H1 (cell line): Measurements from ENCODE around the gene LCN15. TPM values are rescaled to one million over a fixed set of nuclear protein-coding genes. Genes with fewer than 3 reads are reported as not detected.

ENCODE experiments used
- CTCF ChIA-PET: fragments of 300-600 bp; sonication (Branson Sonifier 250); formaldehyde crosslinking; loops from one replicate; lab custom pipeline; 2021; ENCODE audit not compliant: partially characterized antibody; lab: Charles Lee
- POLR2A ChIA-PET: fragments of 300-600 bp; sonication (Branson Sonifier 250); formaldehyde crosslinking; loops from one replicate; lab custom pipeline; 2021; ENCODE audit warnings: inconsistent platforms; ENCODE audit not compliant: partially characterized antibody; lab: Charles Lee
- DNase-seq, 2 experiments: peaks; one replicate each; pipeline versions ENCODE4 v3.0.0 to v3.0.0-alpha.2; 2010 to 2022; ENCODE audit warnings: low spot score in 2 of 2, low read depth in 1 of 2, mixed read lengths in 1 of 2
- FAIRE-seq: peaks from 2 replicates; lab custom pipeline; 2011; peaks lifted over from hg19 to GRCh38; lab: Jason Lieb, UNC
- H2AFZ ChIP-seq: 2 replicates; pipeline ENCODE4 v1.8.1; 2012; ENCODE audit warnings: low read length, inconsistent platforms
- H2AK5ac ChIP-seq: 2 replicates; pipeline ENCODE4 v1.6.1; 2013; ENCODE audit warnings: low read depth, low read length
- H2BK120ac ChIP-seq: replicated peaks from 2 replicates; pipeline ENCODE3; 2013; ENCODE audit warnings: low read depth, low read length, inconsistent platforms
- H2BK12ac ChIP-seq: 2 replicates; pipeline ENCODE4 v1.6.1; 2013; ENCODE audit warnings: low read depth, low read length
- H2BK15ac ChIP-seq: 2 replicates; pipeline ENCODE4 v1.6.1; 2013; ENCODE audit warnings: low read length
- H2BK20ac ChIP-seq: 2 replicates; pipeline ENCODE4 v1.6.1; 2013; ENCODE audit warnings: low read length
- H2BK5ac ChIP-seq: 2 replicates; pipeline ENCODE4 v1.6.1; 2013; ENCODE audit warnings: low read depth, low read length
- H3K14ac ChIP-seq: 2 replicates; pipeline ENCODE4 v1.6.1; 2013; ENCODE audit warnings: inconsistent platforms; ENCODE audit not compliant: insufficient read length
- H3K18ac ChIP-seq: 2 replicates; pipeline ENCODE4 v1.6.1; 2013; ENCODE audit warnings: low read length; ENCODE audit errors: extremely low read depth
- H3K23ac ChIP-seq: 2 replicates; pipeline ENCODE4 v1.6.1; 2013; ENCODE audit warnings: inconsistent platforms; ENCODE audit not compliant: insufficient read length
- H3K23me2 ChIP-seq: 2 replicates; pipeline ENCODE4 v1.6.1; 2013; ENCODE audit warnings: low read depth, low read length
- H3K27ac ChIP-seq: 2 replicates; pipeline ENCODE4 v1.6.1; 2011; ENCODE audit warnings: low read depth, low read length, inconsistent platforms
- H3K27me3 ChIP-seq, 4 experiments: replicated peaks in 1 of 4; 1 replicate in 1 of 4; 2 replicates in 3 of 4; pipeline versions ENCODE4 v1.6.1 to v1.8.1; 2011 to 2013; ENCODE audit warnings: low read length in 3 of 4, mild to moderate bottlenecking in 3 of 4, inconsistent platforms in 2 of 4, mixed read lengths in 2 of 4, moderate library complexity in 1 of 4; ENCODE audit not compliant: control insufficient read depth in 3 of 4, insufficient read depth in 3 of 4; ENCODE audit errors: extremely low read depth in 1 of 4
- H3K36me3 ChIP-seq, 4 experiments: 2 replicates each; pipeline versions ENCODE4 v1.6.1 to v1.8.1; 2011 to 2013; ENCODE audit warnings: mild to moderate bottlenecking in 4 of 4, low read length in 3 of 4, moderate library complexity in 2 of 4, control low read depth in 1 of 4, inconsistent platforms in 1 of 4; ENCODE audit not compliant: insufficient read depth in 4 of 4, control insufficient read depth in 2 of 4
- H3K4ac ChIP-seq: replicated peaks from 2 replicates; pipeline ENCODE3; 2013; ENCODE audit warnings: low read length, low read depth, mixed read lengths, inconsistent platforms; ENCODE audit not compliant: insufficient read length
- H3K4me1 ChIP-seq, 4 experiments: replicated peaks in 1 of 4; 1 replicate in 1 of 4; 2 replicates in 3 of 4; pipeline versions ENCODE4 v1.6.1 to v1.8.1; 2011 to 2013; ENCODE audit warnings: low read length in 3 of 4, inconsistent platforms in 2 of 4, mixed read lengths in 1 of 4; ENCODE audit not compliant: insufficient read depth in 4 of 4, control insufficient read depth in 3 of 4
- H3K4me2 ChIP-seq, 2 experiments: 2 replicates each; pipeline versions ENCODE4 v1.6.1 to v1.8.1; 2011 to 2013; ENCODE audit warnings: low read depth in 2 of 2, low read length in 2 of 2, control low read depth in 1 of 2, inconsistent platforms in 1 of 2, mild to moderate bottlenecking in 1 of 2; ENCODE audit not compliant: insufficient read depth in 1 of 2
- H3K4me3 ChIP-seq, 4 experiments: fragments of 200-600, 300-600 bp in 1 of 4; sonication (generic), shearing (Covaris generic), sonication (Bioruptor Twin) in 1 of 4; 2 replicates each; pipeline versions ENCODE4 v1.5.1 to v1.8.1; 2011 to 2016; ENCODE audit warnings: low read length in 4 of 4, low read depth in 3 of 4, control low read depth in 2 of 4, inconsistent platforms in 2 of 4, mild to moderate bottlenecking in 2 of 4, mixed read lengths in 1 of 4, moderate library complexity in 1 of 4; ENCODE audit not compliant: insufficient read depth in 2 of 4; ENCODE audit errors: extremely low read depth in 1 of 4
- H3K56ac ChIP-seq: replicated peaks from 2 replicates; pipeline ENCODE3; 2013; ENCODE audit warnings: low read depth, mild to moderate bottlenecking, mixed read lengths, low read length, inconsistent platforms; ENCODE audit not compliant: insufficient read length
- H3K79me1 ChIP-seq: 2 replicates; pipeline ENCODE4 v1.6.1; 2013; ENCODE audit warnings: low read depth, low read length, control low read depth
- H3K79me2 ChIP-seq, 2 experiments: 2 replicates each; pipeline versions ENCODE4 v1.6.1 to v1.8.1; 2012 to 2013; ENCODE audit warnings: low read length in 2 of 2, mild to moderate bottlenecking in 2 of 2, inconsistent platforms in 1 of 2; ENCODE audit not compliant: insufficient read depth in 2 of 2, control insufficient read depth in 1 of 2
- H3K9ac ChIP-seq, 4 experiments: replicated peaks in 1 of 4; 1 replicate in 1 of 4; 2 replicates in 3 of 4; pipeline versions ENCODE4 v1.6.1 to v1.8.1; 2011 to 2013; ENCODE audit warnings: low read depth in 3 of 4, low read length in 3 of 4, control low read depth in 2 of 4, mild to moderate bottlenecking in 2 of 4, moderate library complexity in 2 of 4, inconsistent platforms in 1 of 4; ENCODE audit errors: extremely low read depth in 1 of 4
- H3K9me3 ChIP-seq, 2 experiments: 2 replicates each; pipeline versions ENCODE4 v1.6.1 to v1.8.1; 2012 to 2013; ENCODE audit warnings: mild to moderate bottlenecking in 2 of 2, moderate library complexity in 2 of 2, control low read depth in 1 of 2, inconsistent platforms in 1 of 2, low read depth in 1 of 2, low read length in 1 of 2, mixed read lengths in 1 of 2; ENCODE audit not compliant: insufficient read depth in 2 of 2
- H4K20me1 ChIP-seq, 2 experiments: replicated peaks in 1 of 2; 2 replicates each; pipeline versions ENCODE3 to v1.8.1; 2011 to 2013; ENCODE audit warnings: inconsistent platforms in 2 of 2, low read length in 2 of 2, mild to moderate bottlenecking in 1 of 2; ENCODE audit not compliant: insufficient read depth in 2 of 2, control insufficient read depth in 1 of 2
- H4K5ac ChIP-seq: 2 replicates; pipeline ENCODE4 v1.6.1; 2013; ENCODE audit warnings: low read length, low read depth, mixed read lengths, inconsistent platforms; ENCODE audit not compliant: insufficient read length
- H4K8ac ChIP-seq: 2 replicates; pipeline ENCODE4 v1.8.0; 2013; ENCODE audit warnings: mild to moderate bottlenecking, moderate library complexity, low read length, inconsistent platforms; ENCODE audit not compliant: insufficient read depth; ENCODE audit errors: extremely low read depth
- H4K91ac ChIP-seq: replicated peaks from 2 replicates; pipeline ENCODE3; 2013; ENCODE audit warnings: low read length, mixed read lengths, inconsistent platforms; ENCODE audit not compliant: insufficient read length
- CEBPB ChIP-seq: IDR thresholded peaks from 2 replicates; pipeline ENCODE4 v1.6.1; 2012; ENCODE audit warnings: low read depth, low read length
- FOSL1 ChIP-seq: IDR thresholded peaks from 2 replicates; pipeline ENCODE4 v1.6.1; 2011; ENCODE audit warnings: mild to moderate bottlenecking, low read depth, low read length, moderate library complexity; ENCODE audit not compliant: insufficient read depth
- GABPA ChIP-seq: IDR thresholded peaks from 2 replicates; pipeline ENCODE4 v1.6.1; 2011; ENCODE audit warnings: mild to moderate bottlenecking, low read length, moderate library complexity, borderline replicate concordance; ENCODE audit not compliant: insufficient read depth
- GTF2F1 ChIP-seq: IDR thresholded peaks from 2 replicates; pipeline ENCODE4 v1.6.1; 2012; ENCODE audit warnings: low read depth, low read length, improper control_type of control experiment, borderline replicate concordance
- MAFK ChIP-seq: IDR thresholded peaks from 2 replicates; pipeline ENCODE4 v1.6.1; 2012; ENCODE audit warnings: low read depth, mild to moderate bottlenecking, improper control_type of control experiment, low read length
- MAX ChIP-seq: IDR thresholded peaks from 2 replicates; pipeline ENCODE4 v1.6.1; 2012; ENCODE audit warnings: inconsistent platforms
- NANOG ChIP-seq: IDR thresholded peaks from 2 replicates; pipeline ENCODE4 v1.6.1; 2011; ENCODE audit warnings: low read length, low read depth, mild to moderate bottlenecking, inconsistent platforms; ENCODE audit not compliant: insufficient read depth, poor library complexity, severe bottlenecking
- SP1 ChIP-seq: IDR thresholded peaks from 2 replicates; pipeline ENCODE4 v1.6.1; 2011; ENCODE audit warnings: low read depth, low read length
- TAF1 ChIP-seq: IDR thresholded peaks from 2 replicates; pipeline ENCODE4 v1.6.1; 2011; ENCODE audit warnings: mild to moderate bottlenecking, low read depth, low read length
- WGBS, 2 experiments: shearing (Covaris generic) in 1 of 2; methylation state at CpG; one replicate each; pipeline versions ENCODE4 v1.1.6 to v1.1.7; 2013 to 2015; ENCODE audit warnings: low lambda C conversion rate in 2 of 2, mixed read lengths in 2 of 2, inconsistent platforms in 1 of 2, low coverage in 1 of 2, missing lambda C conversion rate in 1 of 2; ENCODE audit not compliant: insufficient replicate concordance in 2 of 2, insufficient coverage in 1 of 2, insufficient read length in 1 of 2; ENCODE audit errors: extremely low coverage in 1 of 2, missing lambda C conversion rate in 1 of 2; 5-methylcytosine and 5-hydroxymethylcytosine counted together
- long read RNA-seq, 2 experiments: library from RNA in 1 of 2; library from capped mRNA in 1 of 2; stranded (forward); transcript quantifications; one replicate each; pipeline ENCODE4 v2.0.0, GENCODE V29; 2021; ENCODE audit warnings: inconsistent platforms in 1 of 2
- polyA minus RNA-seq, 3 experiments: library from RNA; depleted of rRNA, polyadenylated mRNA; stranded (reverse); fragments of >200 nt; gene quantifications; 1 replicate in 2 of 3; 2 replicates in 1 of 3; pipeline ENCODE4 v1.2.3, GENCODE V29; 2011
- polyA plus RNA-seq, 7 experiments: library from polyadenylated mRNA; depleted of rRNA in 3 of 7; stranded (reverse) in 5 of 7; unstranded in 2 of 7; fragments of >200 nt in 5 of 7; fragments of 200-250 nt in 2 of 7; gene quantifications; 1 replicate in 5 of 7; 2 replicates in 1 of 7; 4 replicates in 1 of 7; pipeline versions ENCODE4 v1.2.1 to v1.2.3, GENCODE V29; 2011 to 2013; ENCODE audit warnings: missing spikeins in 2 of 7, mixed read lengths in 2 of 7
- total RNA-seq: library from RNA; stranded (reverse); fragmentation: NEBNext Ultra II Directional; extraction: Animal tissue kit (Norgen Biotek cat#: 25700); gene quantifications from 2 replicates; pipeline ENCODE4 v1.2.1, GENCODE V29; 2021

Gene LCN15
- total RNA-seq (0.47 and 0.61 TPM in 2 replicates), polyA plus RNA-seq (2011; rRNA removed) (0.08 and 0.25 TPM in 2 replicates), polyA minus RNA-seq (2011; rRNA and poly(A)+ RNA removed) (not detected in 2 replicates)
- polyA plus RNA-seq (2011; cell fraction: cytosol; rRNA removed) = 0.16 TPM
- 0.39 TPM for polyA plus RNA-seq (2011; cell fraction: nucleus; rRNA removed)
- 0.28 to 0.73 TPM (median 0.38 TPM) in 4 replicates for polyA plus RNA-seq (2012, experiment 1 of 2)
- 0.80 TPM for polyA plus RNA-seq (2012, experiment 2 of 2)
- 0.18 TPM for polyA plus RNA-seq (2013, experiment 1 of 2)
- 0.22 TPM for polyA plus RNA-seq (2013, experiment 2 of 2)
- polyA minus RNA-seq (2011; cell fraction: cytosol; rRNA and poly(A)+ RNA removed) = not detected
- polyA minus RNA-seq (2011; cell fraction: nucleus; rRNA and poly(A)+ RNA removed) = 0.30 TPM
- long read RNA-seq, experiment 1 = 0 reads
- long read RNA-seq, experiment 2 = 0 reads

- peak within 1 kb of the TSS; percentile 93 for H4K91ac ChIP-seq
- no peaks in the 10 kb centered on the region; the same call in 1 of the 2 replicates for H3K23me2 ChIP-seq
- no peaks in the 10 kb centered on the region for H3K36me3 ChIP-seq
- 0 out of 2 replicates have a peak within 1 kb of the TSS, but pooled peaks have one; percentile 53 for H2AK5ac ChIP-seq
- whole genome bisulfite sequencing, 2 experiments = 87% methylated on average over 14 of the region's 14 CpGs; no CpG with 5 or more reads in 1 of the 2 experiments
- H4K5ac ChIP-seq = peak within 1 kb of the TSS; percentile 25
- H3K4me3 ChIP-seq = peak within 1 kb of the TSS in 1 of 4 experiments; percentile 44; a peak in 2 of 8 replicates
- no peaks in the 10 kb centered on the region for H3K79me1 ChIP-seq
- no peak within 1 kb of the TSS; the same call in none of the 2 replicates for H3K18ac ChIP-seq
- DNase-seq (no peak), FAIRE-seq (no peak)
- peak within 1 kb of the TSS; percentile 52 for H2BK5ac ChIP-seq
- H4K8ac ChIP-seq = no peak within 1 kb of the TSS; the same call in none of the 2 replicates
- peaks cover 0 to 13% (median 6%) of the 10 kb centered on the region in 4 experiments; a peak in 4 of 7 replicates for H3K4me1 ChIP-seq
- no peak within 1 kb of the TSS for H3K27ac ChIP-seq
- H3K27me3 ChIP-seq = no peaks in the 10 kb centered on the region; a peak in 2 of 7 replicates
- no peak within 1 kb of the TSS for H3K14ac ChIP-seq
- no peak within 1 kb of the TSS for H3K23ac ChIP-seq
- H2BK15ac ChIP-seq = peak within 1 kb of the TSS; percentile 83
- H3K9me3 ChIP-seq = no peaks in the 10 kb centered on the region
- H3K9ac ChIP-seq = no peak within 1 kb of the TSS
- H3K79me2 ChIP-seq = no peaks in the 10 kb centered on the region
- H3K56ac ChIP-seq = no peak within 1 kb of the TSS
- H2AFZ ChIP-seq = no peak within 1 kb of the TSS
- H2BK20ac ChIP-seq = no peak within 1 kb of the TSS
- peak within 1 kb of the TSS; percentile 65 to 69 for H3K4me2 ChIP-seq
- POLR2A ChIA-PET = interaction anchor here (1.3 kb wide), 1 partner anchor 36 kb away, joined by 4 read pairs; no protein-coding TSS in a partner anchor
- H4K20me1 ChIP-seq = no peaks in the 10 kb centered on the region
- no peak within 1 kb of the TSS for H2BK120ac ChIP-seq
- H2BK12ac ChIP-seq = peak within 1 kb of the TSS; percentile 80; the same call in 1 of the 2 replicates
- CTCF ChIA-PET = interaction anchor here (1.3 to 8.5 kb wide), 3 partner anchors 14 to 184 kb away, joined by 3 to 88 read pairs (median 4); no protein-coding TSS in a partner anchor
- no peak within 1 kb of the TSS for H3K4ac ChIP-seq
- TF ChIP-seq TAF1 (no peak), NANOG (no peak), MAX (no peak), SP1 (no peak), FOSL1 (no peak), GTF2F1 (no peak), MAFK (no peak), CEBPB (no peak), GABPA (no peak)
These were observed at the start of gene LCN15 for GRCh38 chr9:136764301-136764891. Gene LCN15 (minus strand): TSS chr9:136764518. CDS start chr9:136764488, 30 bp downstream.
